ENCODE data around the gene HOXC9.

DNA sequence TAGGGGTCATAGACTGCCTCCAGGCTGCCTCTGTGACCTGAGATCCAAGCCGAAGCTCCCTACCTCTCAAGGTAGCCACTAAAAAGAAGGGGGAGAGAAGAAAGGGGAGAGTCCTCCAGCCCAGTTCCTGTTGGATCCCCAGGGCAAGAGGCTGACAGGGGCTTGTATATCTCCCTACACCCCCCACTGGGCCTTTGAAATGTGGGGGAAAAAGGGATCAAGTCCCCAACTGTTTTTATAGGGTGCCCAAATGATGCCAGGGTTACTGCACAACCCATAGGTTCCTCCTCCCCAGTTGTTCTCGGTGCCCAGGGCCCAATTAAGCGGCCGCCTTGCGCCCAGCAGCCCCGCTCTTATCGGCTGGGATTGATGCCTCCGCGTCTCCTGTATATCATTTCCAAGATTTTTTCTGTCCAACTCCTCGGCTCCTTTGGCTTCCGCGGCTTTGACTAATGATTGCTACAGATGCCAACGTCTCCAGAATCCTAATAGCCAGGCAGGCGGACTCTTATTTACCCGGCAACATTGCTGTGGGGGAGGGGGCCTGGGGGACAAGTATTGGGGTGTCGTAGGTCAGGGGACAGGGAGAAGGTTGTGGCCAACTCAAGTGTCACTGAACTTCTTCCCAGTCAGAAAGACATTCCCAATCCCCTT lies 46.0 kb downstream of the HOXC9 start:
- TF ChIP-seq CTCF (IDR thresholded peaks at IDR 0.05; ENCODE audit: borderline replicate concordance, extremely low read depth, low read length, poor library complexity, severe bottlenecking), result no peak
- no peak for TF ChIP-seq EZH2 (IDR thresholded peaks at IDR 0.05; ENCODE audit: borderline replicate concordance, low read depth, low read length, severe bottlenecking)
